Measurements from ENCODE around the gene GSTT2B. TPM values are rescaled to one million over a fixed set of nuclear protein-coding genes. Genes with fewer than 3 reads are reported as not detected.
A peak's percentile ranks its signal among the peaks of the same experiment; 100 is the strongest.
"Not testable (repeated sequence)": the region's sequence is repeated elsewhere in the genome, so short reads cannot be mapped to it uniquely, and the experiment has no call there.

Gene GSTT2B
- total RNA-seq, 1 donor from 2014 or later: 4.9 TPM

DNA sequence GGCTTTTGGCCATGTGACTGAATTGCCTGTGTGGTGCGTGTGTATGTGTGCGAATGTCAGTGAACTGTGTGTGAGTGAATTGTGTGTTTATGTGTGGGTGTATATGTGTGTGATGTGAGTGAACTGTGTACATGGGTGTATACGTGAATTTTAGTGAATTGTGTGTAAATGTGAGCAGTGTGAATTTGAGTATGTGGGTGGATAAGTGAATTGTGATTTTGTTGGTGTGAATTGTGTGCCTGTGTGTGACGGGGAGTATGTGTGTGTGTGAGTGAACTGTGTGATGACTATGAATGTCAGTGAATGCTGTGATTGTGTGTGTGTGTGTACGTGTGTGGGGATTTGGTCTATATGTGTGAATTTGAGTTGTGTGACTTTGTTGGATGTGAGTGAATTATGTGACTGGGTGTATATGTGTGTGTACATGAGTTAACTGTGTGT lies 9.2 kb upstream of the GSTT2B start:
- Histone ChIP-seq H3K27ac (replicated peaks) (no peak overlapping the region), H3K27me3 (ENCODE audit: low read depth) (no peaks in the 10 kb centered on the region), H3K4me3 (no peak overlapping the region), H3K9me3 (replicated peaks) (no peaks in the 10 kb centered on the region), H3K4me1 (peaks cover 24% of the 10 kb centered on the region), H3K36me3 (peaks cover 25% of the 10 kb centered on the region)
- no peak for DNase-seq
- TF ChIP-seq, protein P1, sequence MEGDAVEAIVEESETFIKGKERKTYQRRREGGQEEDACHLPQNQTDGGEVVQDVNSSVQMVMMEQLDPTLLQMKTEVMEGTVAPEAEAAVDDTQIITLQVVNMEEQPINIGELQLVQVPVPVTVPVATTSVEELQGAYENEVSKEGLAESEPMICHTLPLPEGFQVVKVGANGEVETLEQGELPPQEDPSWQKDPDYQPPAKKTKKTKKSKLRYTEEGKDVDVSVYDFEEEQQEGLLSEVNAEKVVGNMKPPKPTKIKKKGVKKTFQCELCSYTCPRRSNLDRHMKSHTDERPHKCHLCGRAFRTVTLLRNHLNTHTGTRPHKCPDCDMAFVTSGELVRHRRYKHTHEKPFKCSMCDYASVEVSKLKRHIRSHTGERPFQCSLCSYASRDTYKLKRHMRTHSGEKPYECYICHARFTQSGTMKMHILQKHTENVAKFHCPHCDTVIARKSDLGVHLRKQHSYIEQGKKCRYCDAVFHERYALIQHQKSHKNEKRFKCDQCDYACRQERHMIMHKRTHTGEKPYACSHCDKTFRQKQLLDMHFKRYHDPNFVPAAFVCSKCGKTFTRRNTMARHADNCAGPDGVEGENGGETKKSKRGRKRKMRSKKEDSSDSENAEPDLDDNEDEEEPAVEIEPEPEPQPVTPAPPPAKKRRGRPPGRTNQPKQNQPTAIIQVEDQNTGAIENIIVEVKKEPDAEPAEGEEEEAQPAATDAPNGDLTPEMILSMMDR (IDR thresholded peaks at IDR 0.05; ENCODE audit: borderline replicate concordance): no peak
- intact Hi-C loops (cut with micrococcal nuclease): no loop called here

DNA sequence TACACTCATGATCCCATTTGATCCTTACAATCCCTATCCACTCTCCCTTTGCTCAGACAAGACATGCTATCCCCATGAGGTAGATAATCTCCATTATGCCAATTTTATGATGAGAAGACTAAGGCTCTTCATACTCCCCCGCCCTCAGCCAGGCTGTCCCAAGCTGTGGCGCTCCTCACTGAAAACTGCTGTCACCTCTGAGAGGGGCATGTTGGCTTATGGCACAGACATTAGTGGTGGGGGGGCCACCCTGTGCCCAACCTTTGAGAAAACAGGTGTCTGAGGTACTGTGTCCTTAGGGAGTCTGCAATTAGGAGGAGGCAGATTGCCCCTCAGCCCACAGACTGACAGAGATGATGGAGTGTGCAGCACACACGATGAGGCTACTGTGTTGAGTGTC lies 8.1 kb upstream of the GSTT2B start:
- TF ChIP-seq, protein P1 (IDR thresholded peaks at IDR 0.05; ENCODE audit: borderline replicate concordance): no peak
- H3K27me3 ChIP-seq (ENCODE audit: low read depth): no peaks in the 10 kb centered on the region
- intact Hi-C loops (cut with micrococcal nuclease): loop anchor here (5.0 kb wide), 1 partner anchor 42 kb away; no protein-coding TSS in a partner anchor
- DNase-seq: no peak
- no peak overlapping the region for H3K4me3 ChIP-seq
- H3K36me3 ChIP-seq: peaks cover 25% of the 10 kb centered on the region
- peaks cover 24% of the 10 kb centered on the region for H3K4me1 ChIP-seq
- H3K27ac ChIP-seq (replicated peaks): no peak overlapping the region
- no peaks in the 10 kb centered on the region for H3K9me3 ChIP-seq (replicated peaks)

DNA sequence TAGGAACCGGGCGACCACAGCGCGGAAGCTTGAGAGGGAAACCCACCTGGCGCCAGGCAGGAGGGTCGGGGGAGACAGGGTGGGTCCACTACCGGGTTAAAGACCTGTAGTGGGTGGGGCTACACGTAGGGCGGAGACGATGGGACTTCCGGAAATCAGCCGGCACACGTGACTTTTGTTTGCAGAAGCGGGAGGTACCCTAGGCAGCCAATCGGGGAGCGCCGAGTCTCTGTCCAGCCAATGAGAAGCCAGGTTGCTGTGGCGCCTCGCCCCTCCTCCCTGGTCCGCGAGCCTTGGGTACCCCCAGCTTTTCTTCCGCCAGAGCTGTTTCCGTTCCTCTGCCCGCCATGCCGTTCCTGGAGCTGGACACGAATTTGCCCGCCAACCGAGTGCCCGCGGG lies 5.6 kb upstream of the GSTT2B start, which contains the start of gene DDTL:
TSS of gene DDTL (plus strand) at position 321 of the 400 bp plus-strand sequence. CDS start at position 348, 27 bp downstream.
- intact Hi-C loops (cut with micrococcal nuclease): loop anchor here (5.0 kb wide), 1 partner anchor 39 kb away; no protein-coding TSS in a partner anchor
- H3K36me3 ChIP-seq: peaks cover 22% of the 10 kb centered on the region
- not testable (repeated sequence) for H3K27ac ChIP-seq (replicated peaks); H3K27me3 ChIP-seq (ENCODE audit: low read depth); DNase-seq; H3K4me3 ChIP-seq; H3K9me3 ChIP-seq (replicated peaks)
- H3K4me1 ChIP-seq: peaks cover 20% of the 10 kb centered on the region

DNA sequence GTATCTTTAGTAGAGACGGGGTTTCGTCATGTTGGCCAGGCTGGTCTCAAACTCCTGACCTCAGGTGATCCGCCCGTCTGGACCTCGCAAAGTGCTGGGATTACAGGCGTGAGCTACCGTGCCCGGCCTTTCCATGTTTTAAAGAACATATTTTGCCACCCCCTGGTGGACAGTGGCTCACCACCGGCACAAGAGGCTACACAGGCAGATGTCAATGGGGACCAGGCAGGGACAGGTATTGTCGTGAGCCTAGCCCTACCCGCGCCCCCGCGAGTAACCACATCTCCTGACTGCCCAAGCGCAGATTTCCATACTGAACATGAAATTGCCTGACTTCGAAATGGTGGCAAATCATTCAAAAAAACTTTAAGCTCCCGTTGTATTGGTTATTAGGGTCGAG lies 5.1 kb upstream of the GSTT2B start:
- not testable (repeated sequence) for H3K27me3 ChIP-seq (ENCODE audit: low read depth); DNase-seq; H3K27ac ChIP-seq (replicated peaks); H3K4me3 ChIP-seq; H3K9me3 ChIP-seq (replicated peaks)
- peaks cover 21% of the 10 kb centered on the region for H3K36me3 ChIP-seq
- peaks cover 16% of the 10 kb centered on the region for H3K4me1 ChIP-seq
- intact Hi-C loops (cut with micrococcal nuclease): loop anchor here (5.0 kb wide), 1 partner anchor 39 kb away; no protein-coding TSS in a partner anchor

DNA sequence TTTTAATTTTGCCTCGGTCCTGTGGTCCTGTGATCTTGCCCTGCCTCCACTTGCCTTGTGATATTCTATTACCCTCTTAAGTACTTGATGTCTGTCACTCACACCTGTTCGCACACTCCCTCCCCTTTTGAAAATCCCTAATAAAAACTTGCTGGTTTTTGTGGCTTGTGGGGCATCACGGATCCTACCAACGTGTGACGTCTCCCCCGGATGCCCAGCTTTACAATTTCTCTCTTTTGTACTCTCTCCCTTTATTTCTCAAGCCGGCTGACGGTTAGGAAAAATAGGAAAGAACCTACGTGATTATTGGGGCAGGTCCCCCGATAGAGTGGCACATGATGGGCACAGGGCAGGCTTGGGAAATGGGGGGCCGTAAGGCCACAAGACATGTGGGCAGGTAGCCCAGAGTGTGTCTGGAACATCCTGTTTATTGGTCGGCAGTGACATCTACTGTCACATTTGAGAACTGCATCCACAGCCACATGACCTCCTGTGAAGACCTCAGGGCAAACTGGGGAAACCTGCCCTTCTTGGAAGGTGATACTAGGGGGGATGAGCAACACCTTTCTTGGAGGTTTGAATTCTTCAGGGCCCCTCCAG lies 4.6 kb downstream of the GSTT2B start:
- TF ChIP-seq, protein P1 (IDR thresholded peaks at IDR 0.05; ENCODE audit: borderline replicate concordance): peak; percentile 86
- intact Hi-C loops (cut with micrococcal nuclease); H3K9me3 ChIP-seq (replicated peaks); H3K4me1 ChIP-seq; H3K36me3 ChIP-seq; H3K27me3 ChIP-seq (ENCODE audit: low read depth); H3K4me3 ChIP-seq; H3K27ac ChIP-seq (replicated peaks): not testable (repeated sequence)
- peak; percentile 43 for DNase-seq

DNA sequence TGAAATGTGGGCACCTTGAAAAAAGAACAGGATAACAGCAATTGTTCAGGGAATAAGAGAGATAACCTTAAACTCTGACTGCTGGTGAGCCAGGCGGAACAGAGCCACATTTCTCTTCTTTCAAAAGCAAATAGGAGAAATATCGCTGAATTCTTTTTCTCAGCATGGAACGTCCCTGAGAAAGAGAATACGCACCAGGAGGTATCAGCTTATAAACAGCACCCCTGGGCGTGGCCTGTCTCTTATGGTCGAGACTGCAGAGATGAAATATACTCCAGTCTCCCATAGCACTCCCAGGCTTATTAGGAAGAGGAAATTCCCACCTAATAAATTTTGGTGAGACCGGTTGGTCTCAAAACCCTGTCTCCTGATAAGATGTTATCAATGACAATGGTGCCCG lies 5.1 kb downstream of the GSTT2B start:
- intact Hi-C loops (cut with micrococcal nuclease); H3K36me3 ChIP-seq; H3K9me3 ChIP-seq (replicated peaks); H3K27ac ChIP-seq (replicated peaks); DNase-seq; H3K4me3 ChIP-seq; H3K27me3 ChIP-seq (ENCODE audit: low read depth); H3K4me1 ChIP-seq: not testable (repeated sequence)

DNA sequence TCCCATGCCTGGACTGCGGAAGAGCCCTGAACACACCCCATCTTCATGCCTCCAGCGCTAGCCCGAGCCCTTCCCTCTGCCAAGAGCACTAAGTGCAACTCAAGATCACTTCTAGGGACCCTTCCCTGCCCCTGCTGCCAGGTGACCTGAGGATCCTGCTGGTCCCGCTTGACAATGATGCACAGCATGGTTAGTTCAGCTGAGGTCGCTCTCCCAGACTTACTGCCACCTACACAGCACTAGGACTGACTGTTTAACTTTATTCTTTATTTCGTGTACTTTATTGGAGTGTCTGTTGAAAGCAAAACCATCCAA lies 6.0 kb downstream of the GSTT2B start:
- H3K27me3 ChIP-seq (ENCODE audit: low read depth); H3K36me3 ChIP-seq; H3K4me3 ChIP-seq; H3K27ac ChIP-seq (replicated peaks); H3K9me3 ChIP-seq (replicated peaks); intact Hi-C loops (cut with micrococcal nuclease); H3K4me1 ChIP-seq; DNase-seq: not testable (repeated sequence)

DNA sequence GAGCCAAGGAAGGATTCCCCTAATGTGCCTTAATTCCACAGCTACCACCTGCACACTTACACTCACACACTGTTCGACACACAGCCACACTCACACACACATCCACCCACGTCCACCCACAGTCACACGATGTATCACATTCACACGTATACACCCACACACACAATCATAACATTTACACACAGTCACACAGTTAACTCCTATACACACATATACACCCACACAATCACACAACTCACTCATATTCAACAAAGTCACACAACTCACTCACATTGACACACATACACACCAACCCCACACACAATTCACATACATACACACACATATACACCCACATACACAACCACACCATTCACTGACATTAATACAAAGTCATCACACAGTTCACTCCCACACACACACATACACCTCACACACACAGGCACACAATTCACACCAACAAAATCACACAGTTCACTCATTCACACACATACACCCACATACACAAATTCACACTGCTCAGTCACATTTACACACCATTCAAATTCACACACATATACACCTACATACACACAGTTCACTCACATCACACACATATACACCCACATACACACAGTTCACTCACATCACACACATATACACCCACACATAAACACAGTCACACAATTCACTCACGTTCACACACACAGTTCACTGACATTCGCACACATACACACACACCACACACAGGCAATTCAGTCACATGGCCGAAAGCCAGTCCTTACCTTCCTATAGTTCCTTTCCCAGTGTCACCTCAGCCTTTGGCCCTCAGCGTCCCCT lies 6.6 kb downstream of the GSTT2B start:
- DNase-seq; H3K4me3 ChIP-seq; intact Hi-C loops (cut with micrococcal nuclease); H3K4me1 ChIP-seq; H3K27me3 ChIP-seq (ENCODE audit: low read depth); H3K36me3 ChIP-seq; H3K27ac ChIP-seq (replicated peaks); H3K9me3 ChIP-seq (replicated peaks): not testable (repeated sequence)

DNA sequence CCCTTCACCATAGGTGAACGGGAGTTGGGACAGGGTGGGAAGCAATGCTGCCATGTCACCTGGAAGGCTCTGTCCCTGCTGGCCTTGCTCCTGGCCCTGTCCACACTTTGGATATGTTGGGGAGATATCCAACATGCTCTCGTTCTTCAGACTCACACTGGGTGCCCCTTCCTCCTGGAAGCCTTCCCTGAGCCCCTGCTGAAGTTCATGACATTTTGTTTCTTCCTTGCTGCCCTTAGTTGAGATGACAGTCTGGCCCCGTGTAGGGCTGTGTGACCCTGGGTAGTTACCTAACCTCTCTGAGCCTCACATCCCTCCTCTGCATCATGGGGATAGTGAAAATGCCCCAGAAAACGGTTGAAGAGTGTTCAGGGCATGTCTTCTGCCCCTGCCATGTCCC lies 7.5 kb downstream of the GSTT2B start:
- intact Hi-C loops (cut with micrococcal nuclease); H3K4me1 ChIP-seq; DNase-seq; H3K36me3 ChIP-seq; H3K27ac ChIP-seq (replicated peaks); H3K27me3 ChIP-seq (ENCODE audit: low read depth); H3K9me3 ChIP-seq (replicated peaks); H3K4me3 ChIP-seq: not testable (repeated sequence)

DNA sequence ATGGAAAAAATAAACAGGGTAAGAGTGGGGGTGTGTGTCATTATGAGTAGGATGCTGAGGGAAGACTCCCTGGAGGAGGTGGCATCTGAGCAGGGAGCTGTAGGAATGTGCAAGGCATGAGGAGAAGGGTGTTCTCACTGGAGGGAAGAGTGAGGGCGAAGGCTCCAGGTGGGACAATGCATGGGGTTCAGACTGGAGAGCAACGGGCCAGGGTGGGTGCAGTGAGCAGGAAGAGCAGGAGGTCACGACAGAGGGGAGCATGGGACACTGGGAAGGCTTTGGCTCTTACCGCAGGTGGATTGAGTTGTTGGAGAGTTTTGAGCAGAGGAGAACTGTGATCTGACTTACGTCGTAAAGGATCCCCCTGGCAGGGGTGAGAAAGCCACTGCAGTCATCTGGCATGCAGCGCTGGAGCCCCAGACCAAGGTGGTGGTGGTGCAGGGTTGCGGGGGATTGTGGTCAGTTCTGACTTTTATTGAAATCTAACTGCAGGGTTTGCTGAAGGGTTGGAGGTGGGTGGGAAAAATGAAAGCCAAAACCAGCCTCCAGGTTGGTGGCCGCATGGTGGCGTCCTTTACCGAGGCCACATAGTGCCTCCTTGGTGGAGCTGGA lies 8.1 kb downstream of the GSTT2B start:
- H3K27ac ChIP-seq (replicated peaks); H3K4me1 ChIP-seq; DNase-seq; intact Hi-C loops (cut with micrococcal nuclease); H3K27me3 ChIP-seq (ENCODE audit: low read depth); H3K36me3 ChIP-seq; H3K4me3 ChIP-seq; H3K9me3 ChIP-seq (replicated peaks): not testable (repeated sequence)

Data from left ventricle myocardium inferior (tissue), 1 donor.